NT2/D1 (cell line): ENCODE data around the gene NEGR1.

Source experiments
- SUZ12 ChIP-seq: IDR thresholded peaks from 2 replicates; pipeline ENCODE4 v1.6.1; 2011; ENCODE audit not compliant: insufficient read length, insufficient read depth; ENCODE audit errors: extremely low read depth
- YY1 ChIP-seq: IDR thresholded peaks from 2 replicates; pipeline ENCODE4 v1.6.1; 2011; ENCODE audit not compliant: insufficient read length, insufficient read depth
- ZNF274 ChIP-seq: IDR thresholded peaks from 2 replicates; pipeline ENCODE4 v1.6.1; 2011; ENCODE audit warnings: mild to moderate bottlenecking, low read depth, low read length

GRCh38 chr1:72063364-72064044 is 218.8 kb downstream of the NEGR1 start:
- TF ChIP-seq ZNF274 (no peak), YY1 (no peak), SUZ12 (no peak)
